IMR-90 (cell line): ENCODE data around the gene POMT2. TPM values are rescaled to one million over a fixed set of nuclear protein-coding genes. Genes with fewer than 3 reads are reported as not detected.

Experiments
- ATAC-seq: fragments of 200-7000 bp; cut with Tn5 transposase; 2 replicates; pipeline ENCODE4 v1.9.1; 2020; ENCODE audit warnings: low read depth, mild to moderate bottlenecking, moderate library complexity
- BruUV-seq: library from RNA; stranded (reverse); fragments of 400-500 nt; replicated peaks from 2 replicates; lab custom pipeline; 2021; lab: Mats Ljungman, UMichigan
- CTCF ChIA-PET: fragments of 300-600 bp; formaldehyde crosslinking; extraction: SDS; loops from one replicate; lab custom pipeline; 2021; ENCODE audit warnings: antibody characterized with exemption; lab: Yijun Ruan, JAX
- POLR2A ChIA-PET: fragments of 300-600 bp; sonication (Branson Sonifier 250); formaldehyde crosslinking; loops from one replicate; lab custom pipeline; 2022; ENCODE audit warnings: antibody characterized with exemption; ENCODE audit not compliant: unreplicated experiment; lab: Charles Lee
- DNase-seq: peaks from one replicate; pipeline ENCODE4 v3.0.0; 2013
- H2AFZ ChIP-seq: replicated peaks from 2 replicates; pipeline ENCODE3; 2013; ENCODE audit warnings: low read length, mild to moderate bottlenecking; ENCODE audit not compliant: poor library complexity
- H2AK5ac ChIP-seq: 2 replicates; pipeline ENCODE4 v1.6.1; 2013; ENCODE audit warnings: low read depth, low read length, inconsistent platforms
- H2AK9ac ChIP-seq: replicated peaks from 2 replicates; pipeline ENCODE3; 2013; ENCODE audit warnings: mild to moderate bottlenecking, low read depth, low read length, moderate library complexity; ENCODE audit not compliant: poor library complexity
- H2BK120ac ChIP-seq: 2 replicates; pipeline ENCODE4 v1.6.1; 2013; ENCODE audit warnings: low read depth, low read length, inconsistent platforms
- H2BK15ac ChIP-seq: 3 replicates; pipeline ENCODE4 v1.6.1; 2013; ENCODE audit warnings: low read depth, low read length, inconsistent platforms
- H2BK20ac ChIP-seq: 2 replicates; pipeline ENCODE4 v1.6.1; 2013; ENCODE audit warnings: low read depth, mild to moderate bottlenecking, inconsistent platforms, low read length, moderate library complexity
- H2BK5ac ChIP-seq: 2 replicates; pipeline ENCODE4 v1.6.1; 2013; ENCODE audit warnings: mild to moderate bottlenecking, low read depth, low read length, inconsistent platforms; ENCODE audit not compliant: poor library complexity, severe bottlenecking
- H3K14ac ChIP-seq: replicated peaks from 2 replicates; pipeline ENCODE4 v1.6.1; 2013; ENCODE audit warnings: low read depth, low read length, inconsistent platforms
- H3K18ac ChIP-seq: 2 replicates; pipeline ENCODE4 v1.6.1; 2013; ENCODE audit warnings: low read depth, low read length, control low read depth
- H3K23ac ChIP-seq: 2 replicates; pipeline ENCODE4 v1.6.1; 2013; ENCODE audit warnings: low read depth, low read length, inconsistent platforms
- H3K27ac ChIP-seq: 2 replicates; pipeline ENCODE4 v1.5.1; 2013; ENCODE audit warnings: mild to moderate bottlenecking, control low read depth, low read length; ENCODE audit not compliant: insufficient read depth
- H3K27me3 ChIP-seq: 2 replicates; pipeline ENCODE4 v1.6.1; 2013; ENCODE audit warnings: low read length; ENCODE audit not compliant: control insufficient read depth, insufficient read depth
- H3K36me3 ChIP-seq: 2 replicates; pipeline ENCODE4 v1.6.1; 2013; ENCODE audit warnings: low read length, mixed read lengths; ENCODE audit not compliant: control insufficient read depth, insufficient read depth
- H3K4ac ChIP-seq: 2 replicates; pipeline ENCODE4 v1.6.1; 2013; ENCODE audit warnings: low read depth, low read length, inconsistent platforms
- H3K4me1 ChIP-seq: 2 replicates; pipeline ENCODE4 v1.6.1; 2013; ENCODE audit warnings: low read length, mixed read lengths; ENCODE audit not compliant: control insufficient read depth, insufficient read depth
- H3K4me2 ChIP-seq: 2 replicates; pipeline ENCODE4 v1.6.1; 2013; ENCODE audit warnings: low read depth, mild to moderate bottlenecking, control low read depth, low read length, moderate library complexity
- H3K4me3 ChIP-seq: 2 replicates; pipeline ENCODE4 v1.5.1; 2013; ENCODE audit warnings: low read depth, mild to moderate bottlenecking, control low read depth, low read length, moderate library complexity; ENCODE audit not compliant: insufficient read depth
- H3K56ac ChIP-seq: 2 replicates; pipeline ENCODE4 v1.6.1; 2013; ENCODE audit warnings: low read length, inconsistent platforms; ENCODE audit not compliant: insufficient read depth; ENCODE audit errors: extremely low read depth
- H3K79me1 ChIP-seq, 2 experiments: 2 replicates each; pipeline ENCODE4 v1.6.1; 2013; ENCODE audit warnings: low read length in 2 of 2, inconsistent platforms in 1 of 2, low read depth in 1 of 2
- H3K9ac ChIP-seq: 2 replicates; pipeline ENCODE4 v1.6.1; 2013; ENCODE audit warnings: low read depth, low read length, control low read depth
- H3K9me1 ChIP-seq: 2 replicates; pipeline ENCODE4 v1.6.1; 2013; ENCODE audit warnings: low read length, inconsistent platforms; ENCODE audit not compliant: insufficient read depth
- H3K9me3 ChIP-seq: 2 replicates; pipeline ENCODE4 v1.6.1; 2013; ENCODE audit warnings: low read length; ENCODE audit not compliant: control insufficient read depth, insufficient read depth
- H4K20me1 ChIP-seq: 2 replicates; pipeline ENCODE4 v1.6.1; 2013; ENCODE audit warnings: low read length, inconsistent platforms; ENCODE audit not compliant: insufficient read depth
- H4K5ac ChIP-seq: 2 replicates; pipeline ENCODE4 v1.6.1; 2013; ENCODE audit warnings: mild to moderate bottlenecking, low read depth, low read length, control low read depth
- H4K8ac ChIP-seq, 2 experiments: 2 replicates each; pipeline ENCODE4 v1.6.1; 2013; ENCODE audit warnings: low read depth in 2 of 2, low read length in 2 of 2, control low read depth in 1 of 2, inconsistent platforms in 1 of 2
- H4K91ac ChIP-seq: 2 replicates; pipeline ENCODE4 v1.6.1; 2013; ENCODE audit warnings: low read depth, low read length, inconsistent platforms; ENCODE audit not compliant: insufficient read depth
- BHLHE40 ChIP-seq: fragments of 150-350 bp; IDR thresholded peaks from 2 replicates; pipeline ENCODE4 v1.6.1; 2016; ENCODE audit warnings: mild to moderate bottlenecking, low read depth, low read length
- CEBPB ChIP-seq: IDR thresholded peaks from 2 replicates; pipeline ENCODE4 v1.6.1; 2012; ENCODE audit warnings: low read depth, low read length, improper control_type of control experiment
- MAZ ChIP-seq: IDR thresholded peaks from 2 replicates; pipeline ENCODE4 v1.6.1; 2012; ENCODE audit warnings: low read depth, mild to moderate bottlenecking, low read length, improper control_type of control experiment, moderate library complexity, borderline replicate concordance
- POLR2A ChIP-seq: IDR thresholded peaks from 2 replicates; pipeline ENCODE4 v1.6.1; 2012; ENCODE audit warnings: mild to moderate bottlenecking, low read depth, low read length
- RAD21 ChIP-seq: IDR thresholded peaks from 2 replicates; pipeline ENCODE4 v1.6.1; 2012; ENCODE audit warnings: low read length, improper control_type of control experiment
- RFX5 ChIP-seq: IDR thresholded peaks from 2 replicates; pipeline ENCODE4 v1.8.0; 2012; ENCODE audit warnings: low read depth, mild to moderate bottlenecking, low read length, moderate library complexity
- SMC3 ChIP-seq: fragments of 150-350 bp; IDR thresholded peaks from 2 replicates; pipeline ENCODE4 v1.6.1; 2016; ENCODE audit warnings: low read depth, mild to moderate bottlenecking, antibody characterized with exemption, low read length, moderate library complexity
- WGBS, 2 experiments: methylation state at CpG; one replicate each; pipeline versions ENCODE4 v1.1.5 to v1.1.7; 2013; ENCODE audit warnings: missing lambda C conversion rate in 2 of 2; ENCODE audit not compliant: insufficient read length in 1 of 2; ENCODE audit errors: extremely low coverage in 2 of 2; 5-methylcytosine and 5-hydroxymethylcytosine counted together
- dilution Hi-C: fragments of 300-500 bp; cut with HindIII; formaldehyde crosslinking; loops from one replicate; pipeline ENCODE4 v1.14.3; 2018; ENCODE audit warnings: low sequenced_read_pairs; ENCODE audit not compliant: unreplicated experiment
- in situ Hi-C: fragments of 300-500 bp; cut with MboI; formaldehyde crosslinking; loops from 3 replicates; pipeline ENCODE4 v1.14.3; 2019; ENCODE audit warnings: low sequenced_read_pairs, inconsistent platforms, mixed read lengths
- intact Hi-C: fragments of 100-400 bp; cut with micrococcal nuclease; formaldehyde crosslinking; loops from 2 replicates; pipeline ENCODE4 v1.10.0; 2022
- polyA plus RNA-seq, 3 experiments: library from polyadenylated mRNA; depleted of rRNA; stranded (reverse); fragments of >200 nt; gene quantifications; 2 replicates each; pipeline ENCODE4 v1.2.3, GENCODE V29; 2012; ENCODE audit warnings: low replicate concordance in 1 of 3
- total RNA-seq: library from RNA; depleted of rRNA; stranded (reverse); fragments of >200 nt; gene quantifications from 2 replicates; pipeline ENCODE4 v1.2.3, GENCODE V29; 2012
- TF ChIP-seq, protein P1 (sequence below): conservative IDR thresholded peaks from 2 replicates; pipeline ENCODE4 v1.5.1; 2012; ENCODE audit warnings: mild to moderate bottlenecking, low read depth, low read length, improper control_type of control experiment
- TF ChIP-seq, protein P2 (sequence below): fragments of 150-350 bp; IDR thresholded peaks from 2 replicates; pipeline ENCODE4 v1.6.1; 2016; ENCODE audit warnings: low read depth, mild to moderate bottlenecking, low read length, moderate library complexity, borderline replicate concordance

The POMT2 gene
- total and polyA plus RNA-seq, 2 of the 4 experiments (the other 2 are of a cell fraction), result 6.5 to 13.0 TPM

GRCh38 chr14:77230914-77231313 is 89.8 kb downstream of the POMT2 start:
- H2BK20ac ChIP-seq, result no peak overlapping the region
- ChIA-PET CTCF (no interaction called here), POLR2A (no interaction called here)
- ATAC-seq, result no peak
- no peak overlapping the region for H3K4ac ChIP-seq
- no peak overlapping the region for H3K18ac ChIP-seq
- intact Hi-C loops, result no loop called here
- H4K8ac ChIP-seq, result no peak overlapping the region
- no peak for DNase-seq
- H4K91ac ChIP-seq, result no peak overlapping the region
- TF ChIP-seq MAZ (no peak), RAD21 (no peak), RFX5 (no peak), SMC3 (no peak), CEBPB (no peak), POLR2A (no peak), BHLHE40 (no peak)
- TF ChIP-seq, protein P1, sequence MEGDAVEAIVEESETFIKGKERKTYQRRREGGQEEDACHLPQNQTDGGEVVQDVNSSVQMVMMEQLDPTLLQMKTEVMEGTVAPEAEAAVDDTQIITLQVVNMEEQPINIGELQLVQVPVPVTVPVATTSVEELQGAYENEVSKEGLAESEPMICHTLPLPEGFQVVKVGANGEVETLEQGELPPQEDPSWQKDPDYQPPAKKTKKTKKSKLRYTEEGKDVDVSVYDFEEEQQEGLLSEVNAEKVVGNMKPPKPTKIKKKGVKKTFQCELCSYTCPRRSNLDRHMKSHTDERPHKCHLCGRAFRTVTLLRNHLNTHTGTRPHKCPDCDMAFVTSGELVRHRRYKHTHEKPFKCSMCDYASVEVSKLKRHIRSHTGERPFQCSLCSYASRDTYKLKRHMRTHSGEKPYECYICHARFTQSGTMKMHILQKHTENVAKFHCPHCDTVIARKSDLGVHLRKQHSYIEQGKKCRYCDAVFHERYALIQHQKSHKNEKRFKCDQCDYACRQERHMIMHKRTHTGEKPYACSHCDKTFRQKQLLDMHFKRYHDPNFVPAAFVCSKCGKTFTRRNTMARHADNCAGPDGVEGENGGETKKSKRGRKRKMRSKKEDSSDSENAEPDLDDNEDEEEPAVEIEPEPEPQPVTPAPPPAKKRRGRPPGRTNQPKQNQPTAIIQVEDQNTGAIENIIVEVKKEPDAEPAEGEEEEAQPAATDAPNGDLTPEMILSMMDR, result no peak
- TF ChIP-seq, protein P2, sequence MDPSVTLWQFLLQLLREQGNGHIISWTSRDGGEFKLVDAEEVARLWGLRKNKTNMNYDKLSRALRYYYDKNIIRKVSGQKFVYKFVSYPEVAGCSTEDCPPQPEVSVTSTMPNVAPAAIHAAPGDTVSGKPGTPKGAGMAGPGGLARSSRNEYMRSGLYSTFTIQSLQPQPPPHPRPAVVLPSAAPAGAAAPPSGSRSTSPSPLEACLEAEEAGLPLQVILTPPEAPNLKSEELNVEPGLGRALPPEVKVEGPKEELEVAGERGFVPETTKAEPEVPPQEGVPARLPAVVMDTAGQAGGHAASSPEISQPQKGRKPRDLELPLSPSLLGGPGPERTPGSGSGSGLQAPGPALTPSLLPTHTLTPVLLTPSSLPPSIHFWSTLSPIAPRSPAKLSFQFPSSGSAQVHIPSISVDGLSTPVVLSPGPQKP, result no peak
- no peak overlapping the region for H2BK5ac ChIP-seq
- no peak overlapping the region for H2AFZ ChIP-seq
- no peak overlapping the region for H3K4me3 ChIP-seq
- no peak overlapping the region for H3K23ac ChIP-seq
- no peaks in the 10 kb centered on the region for H3K4me1 ChIP-seq
- no TSS peak for BruUV-seq
- H3K4me2 ChIP-seq, result no peak overlapping the region
- H2AK9ac ChIP-seq, result no peak overlapping the region
- no peaks in the 10 kb centered on the region for H3K9me3 ChIP-seq
- no peaks in the 10 kb centered on the region for H3K79me1 ChIP-seq
- no peak overlapping the region for H3K9ac ChIP-seq
- in situ Hi-C loops, result no loop called here
- H3K9me1 ChIP-seq, result no peaks in the 10 kb centered on the region
- H3K56ac ChIP-seq, result no peak overlapping the region
- no peaks in the 10 kb centered on the region for H3K36me3 ChIP-seq
- H4K5ac ChIP-seq, result no peak overlapping the region
- no peak overlapping the region for H2BK15ac ChIP-seq
- no CpG with 5 or more reads among the region's 2 CpGs for WGBS, 2 experiments
- H4K20me1 ChIP-seq, result no peaks in the 10 kb centered on the region
- dilution Hi-C loops, result no loop called here
- peaks cover 2% of the 10 kb centered on the region; the same call in 1 of the 2 replicates for H3K27me3 ChIP-seq
- H2BK120ac ChIP-seq, result no peak overlapping the region
- H3K27ac ChIP-seq, result no peak overlapping the region
- H3K14ac ChIP-seq, result no peak overlapping the region
- no peak overlapping the region for H2AK5ac ChIP-seq
